Mesenchymal stem cell (in vitro differentiated cells and primary cell): ENCODE data around the gene COL24A1.

Source experiments
- DNase-seq: peaks from one replicate; pipeline ENCODE4 v3.0.0-alpha.2; 2013
- H2AFZ ChIP-seq: one replicate; pipeline ENCODE4 v1.6.1; 2013; ENCODE audit warnings: low read depth, mild to moderate bottlenecking, control low read depth, inconsistent platforms, low read length, moderate library complexity
- H2AK5ac ChIP-seq: 2 replicates; pipeline ENCODE4 v1.6.1; 2013; ENCODE audit warnings: low read length, moderate library complexity, mild to moderate bottlenecking, inconsistent platforms; ENCODE audit not compliant: severe bottlenecking
- H2BK120ac ChIP-seq: one replicate; pipeline ENCODE4 v1.6.1; 2013; ENCODE audit warnings: low read depth, mild to moderate bottlenecking, inconsistent platforms, low read length, moderate library complexity
- H2BK12ac ChIP-seq, 2 experiments: one replicate each; pipeline ENCODE4 v1.6.1; 2013; ENCODE audit warnings: inconsistent platforms in 2 of 2, low read length in 2 of 2, mild to moderate bottlenecking in 2 of 2, moderate library complexity in 2 of 2, control low read depth in 1 of 2
- H2BK15ac ChIP-seq: one replicate; pipeline ENCODE4 v1.6.1; 2013; ENCODE audit warnings: mild to moderate bottlenecking, low read depth, inconsistent platforms; ENCODE audit not compliant: poor library complexity, severe bottlenecking
- H2BK5ac ChIP-seq: 2 replicates; pipeline ENCODE4 v1.6.1; 2013; ENCODE audit warnings: low read depth, mild to moderate bottlenecking, low read length, control low read depth, inconsistent platforms; ENCODE audit not compliant: poor library complexity, severe bottlenecking
- H3K14ac ChIP-seq, 2 experiments: one replicate each; pipeline ENCODE4 v1.6.1; 2013; ENCODE audit warnings: inconsistent platforms in 2 of 2, low read length in 2 of 2, control low read depth in 1 of 2, mild to moderate bottlenecking in 1 of 2, moderate library complexity in 1 of 2
- H3K18ac ChIP-seq, 2 experiments: one replicate each; pipeline ENCODE4 v1.6.1; 2013; ENCODE audit warnings: inconsistent platforms in 2 of 2, low read length in 2 of 2, control low read depth in 1 of 2, low read depth in 1 of 2, mild to moderate bottlenecking in 1 of 2
- H3K23ac ChIP-seq, 2 experiments: one replicate each; pipeline ENCODE4 v1.6.1; 2013; ENCODE audit warnings: inconsistent platforms in 2 of 2, low read length in 2 of 2, mild to moderate bottlenecking in 2 of 2, moderate library complexity in 2 of 2, control low read depth in 1 of 2
- H3K27ac ChIP-seq: 2 replicates; pipeline ENCODE4 v1.5.1; 2013; ENCODE audit warnings: mild to moderate bottlenecking, moderate library complexity, low read length, control low read depth, inconsistent platforms; ENCODE audit not compliant: poor library complexity, severe bottlenecking
- H3K27me3 ChIP-seq, 2 experiments: 2 replicates each; pipeline versions ENCODE4 v1.6.1 to v1.7.0; 2013; ENCODE audit warnings: low read length in 2 of 2, mild to moderate bottlenecking in 2 of 2, moderate library complexity in 2 of 2, control low read depth in 1 of 2, inconsistent platforms in 1 of 2; ENCODE audit not compliant: control insufficient read depth in 1 of 2, insufficient read depth in 1 of 2
- H3K36me3 ChIP-seq, 2 experiments: 2 replicates each; pipeline versions ENCODE4 v1.6.1 to v1.7.0; 2013; ENCODE audit warnings: low read length in 2 of 2, control low read depth in 1 of 2, inconsistent platforms in 1 of 2, low read depth in 1 of 2, mild to moderate bottlenecking in 1 of 2; ENCODE audit not compliant: insufficient read depth in 2 of 2, control insufficient read depth in 1 of 2
- H3K4ac ChIP-seq, 2 experiments: one replicate each; pipeline ENCODE4 v1.6.1; 2013; ENCODE audit warnings: inconsistent platforms in 2 of 2, low read length in 2 of 2, mild to moderate bottlenecking in 2 of 2, moderate library complexity in 2 of 2, control low read depth in 1 of 2, low read depth in 1 of 2
- H3K4me1 ChIP-seq: 2 replicates; pipeline ENCODE4 v1.6.1; 2013; ENCODE audit warnings: low read depth, low read length, control low read depth; ENCODE audit not compliant: control insufficient read depth, insufficient read depth
- H3K4me2 ChIP-seq: 2 replicates; pipeline ENCODE4 v1.6.1; 2013; ENCODE audit warnings: low read length, mild to moderate bottlenecking, inconsistent platforms; ENCODE audit not compliant: poor library complexity, severe bottlenecking
- H3K4me3 ChIP-seq, 2 experiments: 2 replicates each; pipeline versions ENCODE4 v1.5.1 to v1.7.0; 2013; ENCODE audit warnings: low read length in 2 of 2, mild to moderate bottlenecking in 2 of 2, control low read depth in 1 of 2, low read depth in 1 of 2; ENCODE audit not compliant: insufficient read depth in 1 of 2
- H3K79me1 ChIP-seq: replicated peaks from 2 replicates; pipeline ENCODE4 v1.6.1; 2013; ENCODE audit warnings: mild to moderate bottlenecking, control low read depth, low read length, inconsistent platforms; ENCODE audit not compliant: poor library complexity, severe bottlenecking
- H3K9ac ChIP-seq: 2 replicates; pipeline ENCODE4 v1.7.0; 2013; ENCODE audit warnings: mild to moderate bottlenecking, low read length, moderate library complexity
- H3K9me3 ChIP-seq: 2 replicates; pipeline ENCODE4 v1.7.0; 2013; ENCODE audit warnings: mild to moderate bottlenecking, low read length; ENCODE audit not compliant: control insufficient read depth
- H4K8ac ChIP-seq: one replicate; pipeline ENCODE4 v1.6.1; 2013; ENCODE audit warnings: inconsistent platforms, mild to moderate bottlenecking, low read length, moderate library complexity
- H4K91ac ChIP-seq: one replicate; pipeline ENCODE4 v1.6.1; 2013; ENCODE audit warnings: mild to moderate bottlenecking, low read length, inconsistent platforms
- WGBS: methylation state at CpG from one replicate; pipeline ENCODE4 v1.1.7; 2013; ENCODE audit warnings: mixed read lengths; 5-methylcytosine and 5-hydroxymethylcytosine counted together

Gene COL24A1

DNA sequence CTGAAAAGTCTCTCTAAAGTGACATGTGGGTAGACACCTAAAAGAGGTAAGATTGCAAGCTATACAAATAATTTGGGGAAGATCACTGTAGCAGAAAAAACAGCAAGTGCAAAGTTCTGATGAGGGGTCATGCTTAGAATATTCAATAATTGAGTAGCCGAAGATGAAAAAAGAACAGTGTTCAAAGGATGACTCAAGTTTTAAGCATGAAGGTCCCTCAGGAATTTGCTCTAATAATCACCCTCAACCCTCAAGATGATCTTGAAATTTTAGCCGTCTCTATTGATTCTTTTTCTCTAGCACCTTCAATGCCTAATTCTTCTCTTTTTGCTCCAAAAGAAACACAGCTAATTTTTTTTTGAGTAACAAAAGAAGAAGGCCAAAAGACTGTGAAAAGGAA, 257.7 kb downstream of the COL24A1 start:
- Histone ChIP-seq H3K79me1 (no peaks in the 10 kb centered on the region), H3K4me3 (no peak overlapping the region)

DNA sequence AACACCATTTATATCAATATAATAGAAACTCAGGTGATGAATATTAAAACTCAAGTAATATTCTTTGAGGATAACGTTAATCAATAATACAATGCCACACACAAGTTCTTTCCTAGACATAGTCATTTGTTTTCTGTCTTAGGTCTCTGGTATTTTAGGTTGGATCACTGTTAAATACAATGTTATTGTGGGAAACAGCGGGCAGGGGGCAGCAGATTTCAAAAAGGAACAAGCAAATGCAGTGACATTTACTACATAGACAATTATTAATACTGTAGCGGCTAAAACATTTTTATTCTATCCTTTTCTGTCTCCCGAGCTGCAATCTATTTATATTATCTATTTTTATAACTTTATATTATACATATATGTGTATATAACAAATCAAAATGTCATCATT, 261.9 kb downstream of the COL24A1 start:
- Histone ChIP-seq H2BK12ac (no peak overlapping the region), H2AK5ac (no peak overlapping the region), H2BK5ac (no peak overlapping the region), H4K91ac (no peak overlapping the region), H3K27ac (no peak overlapping the region), H3K4ac (no peak overlapping the region), H3K27me3 (no peaks in the 10 kb centered on the region), H3K14ac (no peak overlapping the region), H3K36me3 (no peaks in the 10 kb centered on the region), H3K9me3 (no peaks in the 10 kb centered on the region), H3K4me2 (no peak overlapping the region), H3K79me1 (no peaks in the 10 kb centered on the region), H2AFZ (no peak overlapping the region), H2BK120ac (no peak overlapping the region), H2BK15ac (no peak overlapping the region), H3K4me3 (no peak overlapping the region), H3K18ac (no peak overlapping the region), H4K8ac (no peak overlapping the region), H3K9ac (no peak overlapping the region), H3K23ac (no peak overlapping the region), H3K4me1 (no peaks in the 10 kb centered on the region)
- DNase-seq, result peak; percentile 44
- WGBS, result no CpG with 5 or more reads among the region's 4 CpGs

More for the DNA sequence above, 257.7 kb downstream of the COL24A1 start:
- Histone ChIP-seq H2AK5ac (no peak overlapping the region), H3K4me1 (no peaks in the 10 kb centered on the region), H3K23ac (no peak overlapping the region), H3K4me2 (no peak overlapping the region), H4K8ac (no peak overlapping the region), H2BK5ac (no peak overlapping the region), H3K14ac (no peak overlapping the region), H3K9ac (no peak overlapping the region), H4K91ac (no peak overlapping the region), H3K9me3 (peaks cover 12% of the 10 kb centered on the region), H3K27me3 (no peaks in the 10 kb centered on the region), H3K4ac (no peak overlapping the region), H3K36me3 (no peaks in the 10 kb centered on the region), H3K18ac (no peak overlapping the region), H2BK12ac (no peak overlapping the region), H2BK120ac (no peak overlapping the region), H2BK15ac (no peak overlapping the region), H3K27ac (no peak overlapping the region), H2AFZ (no peak overlapping the region)
- no peak for DNase-seq
- WGBS, result 45% methylated on average over 2 of the region's 2 CpGs

DNA sequence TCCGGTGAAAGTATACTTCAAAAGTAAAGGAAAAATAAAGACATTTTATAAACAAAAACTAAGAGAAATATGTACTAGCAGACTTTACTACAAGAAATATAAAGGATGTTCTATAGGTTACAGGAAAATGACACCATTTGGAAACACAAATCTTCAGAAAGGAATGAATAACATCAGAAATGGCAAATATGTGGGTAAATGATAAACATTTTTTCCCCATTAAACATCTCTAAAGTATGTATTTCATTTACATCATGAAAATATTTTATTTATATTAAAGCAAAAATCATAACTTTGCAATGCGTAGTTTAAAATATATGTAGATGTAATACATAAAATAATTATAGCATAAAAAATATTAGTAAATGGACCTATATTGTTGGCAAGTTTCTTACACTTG, 264.2 kb downstream of the COL24A1 start:
- H3K18ac ChIP-seq, result no peak overlapping the region
- H3K14ac ChIP-seq, result no peak overlapping the region

DNA sequence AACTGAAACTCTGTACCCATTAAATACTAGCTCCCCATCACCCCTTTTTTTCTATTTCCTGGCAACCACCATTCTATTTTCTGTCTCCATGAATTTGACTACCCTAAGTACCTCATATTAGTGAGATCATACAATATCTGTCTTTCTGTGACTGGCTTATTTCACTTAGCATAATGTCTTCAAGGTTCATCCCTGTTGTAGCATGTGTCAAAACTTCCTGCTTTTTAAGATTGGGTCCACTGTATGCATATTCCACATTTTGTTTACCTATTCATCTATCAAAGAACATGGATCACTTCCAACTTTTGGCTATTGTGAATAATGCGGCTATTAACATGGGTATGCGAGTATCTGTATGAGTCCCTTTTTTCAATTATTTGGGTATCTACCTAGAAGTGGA, 266.7 kb downstream of the COL24A1 start:
- Histone ChIP-seq H3K36me3 (no peaks in the 10 kb centered on the region), H3K14ac (no peak overlapping the region), H3K9ac (no peak overlapping the region), H2BK12ac (no peak overlapping the region), H2AFZ (no peak overlapping the region), H3K9me3 (no peaks in the 10 kb centered on the region), H3K4me3 (no peak overlapping the region), H3K4me1 (no peaks in the 10 kb centered on the region), H2BK5ac (no peak overlapping the region), H2BK120ac (no peak overlapping the region), H4K8ac (no peak overlapping the region), H3K79me1 (no peaks in the 10 kb centered on the region), H2AK5ac (no peak overlapping the region), H3K27ac (no peak overlapping the region), H2BK15ac (no peak overlapping the region), H3K4me2 (no peak overlapping the region), H3K27me3 (no peaks in the 10 kb centered on the region), H3K4ac (no peak overlapping the region), H3K18ac (no peak overlapping the region), H3K23ac (no peak overlapping the region), H4K91ac (no peak overlapping the region)
- no CpG with 5 or more reads among the region's 2 CpGs for WGBS
- no peak for DNase-seq

More for the DNA sequence above, 264.2 kb downstream of the COL24A1 start:
- no peak for DNase-seq
- H3K27me3 ChIP-seq, result no peaks in the 10 kb centered on the region
- no peak overlapping the region for H2BK15ac ChIP-seq
- no peak overlapping the region for H2AK5ac ChIP-seq
- no peak overlapping the region for H3K23ac ChIP-seq
- no peaks in the 10 kb centered on the region for H3K4me1 ChIP-seq
- no peak overlapping the region for H4K8ac ChIP-seq
- H3K4ac ChIP-seq, result no peak overlapping the region
- H3K9me3 ChIP-seq, result no peaks in the 10 kb centered on the region
- H3K4me3 ChIP-seq, result no peak overlapping the region
- no peak overlapping the region for H2AFZ ChIP-seq
- H3K27ac ChIP-seq, result no peak overlapping the region
- no peak overlapping the region for H4K91ac ChIP-seq
- no peaks in the 10 kb centered on the region for H3K36me3 ChIP-seq
- H2BK5ac ChIP-seq, result no peak overlapping the region
- H3K79me1 ChIP-seq, result no peaks in the 10 kb centered on the region
- WGBS, result no CpG with 5 or more reads among the region's 2 CpGs
- H2BK120ac ChIP-seq, result no peak overlapping the region
- H3K9ac ChIP-seq, result no peak overlapping the region
- H3K4me2 ChIP-seq, result no peak overlapping the region
- H2BK12ac ChIP-seq, result no peak overlapping the region
